Adrenal gland (tissue), 5 donors: ENCODE data around the gene RASSF4.

Source experiments
- POLR2A ChIP-seq, 2 donors: fragments of 450-650 bp; IDR thresholded peaks; one replicate each; pipeline ENCODE4 v1.6.1; 2017; ENCODE audit warnings: antibody characterized with exemption in 2 of 2, mild to moderate bottlenecking in 2 of 2, moderate library complexity in 1 of 2
- TF ChIP-seq, protein P1 (sequence below), 6 experiments: fragments of 450-650 bp in 4 of 6; fragments of 200-600 bp in 2 of 6; sonication (generic) in 1 of 6; IDR thresholded peaks; 1 replicate in 5 of 6; 2 replicates in 1 of 6; pipeline versions ENCODE4 v1.5.1 to v1.8.0; 2016 to 2021; ENCODE audit warnings: antibody characterized with exemption in 6 of 6, mild to moderate bottlenecking in 2 of 6, moderate library complexity in 1 of 6
- donor health status: DM: no; HTN: no; CAD: no.

DNA sequence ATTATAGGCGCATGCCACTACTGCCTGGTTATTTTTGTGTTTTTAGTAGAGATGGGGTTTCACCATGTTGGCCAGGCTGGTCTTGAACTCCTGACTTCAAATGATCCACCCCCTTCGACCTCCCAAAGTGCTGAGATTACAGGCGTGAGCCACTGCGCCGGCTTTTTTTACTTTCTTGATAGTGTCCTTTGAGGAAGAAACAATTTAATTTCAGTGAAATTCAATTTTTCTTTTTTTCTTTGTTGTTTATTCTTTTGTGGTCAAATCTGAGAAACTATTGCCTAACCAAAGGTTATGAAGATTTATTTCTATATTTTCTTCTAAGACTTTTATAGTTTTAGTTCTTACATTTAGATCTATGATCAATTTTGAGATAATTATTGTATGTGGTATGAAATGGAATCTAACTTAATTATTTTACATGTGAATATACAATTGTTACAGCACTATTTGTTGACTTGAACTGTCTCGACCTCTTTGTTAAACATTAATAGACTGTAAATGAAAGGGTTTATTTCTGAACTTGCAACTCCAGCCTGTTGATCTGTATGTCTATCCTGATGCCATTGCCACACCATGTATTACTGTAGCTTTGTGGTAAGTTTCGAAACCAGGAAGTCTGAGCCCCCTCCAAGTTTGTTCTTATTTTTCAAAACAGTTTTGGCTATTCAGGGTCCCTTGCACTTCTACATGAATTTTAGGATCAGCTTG lies 19.8 kb upstream of the RASSF4 start:
- TF ChIP-seq, protein P1, sequence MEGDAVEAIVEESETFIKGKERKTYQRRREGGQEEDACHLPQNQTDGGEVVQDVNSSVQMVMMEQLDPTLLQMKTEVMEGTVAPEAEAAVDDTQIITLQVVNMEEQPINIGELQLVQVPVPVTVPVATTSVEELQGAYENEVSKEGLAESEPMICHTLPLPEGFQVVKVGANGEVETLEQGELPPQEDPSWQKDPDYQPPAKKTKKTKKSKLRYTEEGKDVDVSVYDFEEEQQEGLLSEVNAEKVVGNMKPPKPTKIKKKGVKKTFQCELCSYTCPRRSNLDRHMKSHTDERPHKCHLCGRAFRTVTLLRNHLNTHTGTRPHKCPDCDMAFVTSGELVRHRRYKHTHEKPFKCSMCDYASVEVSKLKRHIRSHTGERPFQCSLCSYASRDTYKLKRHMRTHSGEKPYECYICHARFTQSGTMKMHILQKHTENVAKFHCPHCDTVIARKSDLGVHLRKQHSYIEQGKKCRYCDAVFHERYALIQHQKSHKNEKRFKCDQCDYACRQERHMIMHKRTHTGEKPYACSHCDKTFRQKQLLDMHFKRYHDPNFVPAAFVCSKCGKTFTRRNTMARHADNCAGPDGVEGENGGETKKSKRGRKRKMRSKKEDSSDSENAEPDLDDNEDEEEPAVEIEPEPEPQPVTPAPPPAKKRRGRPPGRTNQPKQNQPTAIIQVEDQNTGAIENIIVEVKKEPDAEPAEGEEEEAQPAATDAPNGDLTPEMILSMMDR (IDR thresholded peaks at IDR 0.05): no peak
- TF ChIP-seq POLR2A (IDR thresholded peaks at IDR 0.05): no peak
